Measurements from ENCODE around the gene CYB561. TPM values are rescaled to one million over a fixed set of nuclear protein-coding genes. Genes with fewer than 3 reads are reported as not detected.

The CYB561 gene
- total RNA-seq (ENCODE audit: low replicate concordance), result 34.5 and 85.1 TPM in 2 replicates
- long read RNA-seq, transcript CYB561-201 (6 exons, 3,001 nt), result major isoform, 27 of 43 reads
- long read RNA-seq, partial matches to known transcripts, result 1 of 43 reads
- long read RNA-seq, other reads (novel, unspliced or antisense), result 12 of 43 reads

GRCh38 chr17:63445954-63446752, at the start of gene CYB561:
Gene CYB561 (minus strand): TSS chr17:63446306. CDS start chr17:63437547, 8,759 bp downstream.
- peaks cover 13% of the 10 kb centered on the region for H3K4me1 Mint-ChIP-seq (ENCODE audit: unreplicated experiment)
- H3K27me3 Mint-ChIP-seq, result peaks cover 15% of the 10 kb centered on the region
- H3K27ac Mint-ChIP-seq, result peak within 1 kb of the TSS; percentile 93
- H3K9me3 Mint-ChIP-seq, result no peaks in the 10 kb centered on the region
- H3K4me3 Mint-ChIP-seq, result peak within 1 kb of the TSS; percentile 89
- no peaks in the 10 kb centered on the region for H3K36me3 Mint-ChIP-seq
- peak; percentile 81 for TF ChIP-seq CTCF (conservative IDR thresholded peaks at IDR 0.05)
- peak; percentile 89 for DNase-seq (ENCODE audit: extremely low spot score, unreplicated experiment)

GRCh38 chr17:63495491-63495890, 49.4 kb upstream of the CYB561 start:
- Mint-ChIP-seq H3K36me3 (no peaks in the 10 kb centered on the region), H3K4me3 (no peak overlapping the region), H3K27me3 (peaks cover 12% of the 10 kb centered on the region), H3K9me3 (no peaks in the 10 kb centered on the region), H3K27ac (no peak overlapping the region), H3K4me1 (ENCODE audit: unreplicated experiment) (peaks cover 8% of the 10 kb centered on the region)
- DNase-seq (ENCODE audit: extremely low spot score, unreplicated experiment), result no peak
- TF ChIP-seq CTCF (conservative IDR thresholded peaks at IDR 0.05), result no peak

GRCh38 chr17:63494300-63494928, 48.3 kb upstream of the CYB561 start:
- H3K36me3 Mint-ChIP-seq, result no peaks in the 10 kb centered on the region

GRCh38 chr17:63493411-63493810, 47.3 kb upstream of the CYB561 start:
- H3K4me3 Mint-ChIP-seq, result no peak overlapping the region
- H3K27ac Mint-ChIP-seq, result no peak overlapping the region
- H3K9me3 Mint-ChIP-seq, result no peaks in the 10 kb centered on the region
- H3K4me1 Mint-ChIP-seq (ENCODE audit: unreplicated experiment), result peaks cover 4% of the 10 kb centered on the region
- peaks cover 18% of the 10 kb centered on the region for H3K27me3 Mint-ChIP-seq
- DNase-seq (ENCODE audit: extremely low spot score, unreplicated experiment), result no peak
- H3K36me3 Mint-ChIP-seq, result no peaks in the 10 kb centered on the region
- TF ChIP-seq CTCF (conservative IDR thresholded peaks at IDR 0.05), result no peak

More at GRCh38 chr17:63494300-63494928, 48.3 kb upstream of the CYB561 start:
- no peak for DNase-seq (ENCODE audit: extremely low spot score, unreplicated experiment)
- no peak overlapping the region for H3K27ac Mint-ChIP-seq
- H3K9me3 Mint-ChIP-seq, result no peaks in the 10 kb centered on the region
- H3K27me3 Mint-ChIP-seq, result peaks cover 18% of the 10 kb centered on the region
- no peak overlapping the region for H3K4me3 Mint-ChIP-seq
- no peak for TF ChIP-seq CTCF (conservative IDR thresholded peaks at IDR 0.05)
- H3K4me1 Mint-ChIP-seq (ENCODE audit: unreplicated experiment), result peaks cover 8% of the 10 kb centered on the region

GRCh38 chr17:63492940-63493339, 46.8 kb upstream of the CYB561 start:
- H3K27ac Mint-ChIP-seq, result no peak overlapping the region
- H3K4me3 Mint-ChIP-seq, result no peak overlapping the region
- peaks cover 18% of the 10 kb centered on the region for H3K27me3 Mint-ChIP-seq
- H3K9me3 Mint-ChIP-seq, result no peaks in the 10 kb centered on the region
- DNase-seq (ENCODE audit: extremely low spot score, unreplicated experiment), result no peak
- H3K36me3 Mint-ChIP-seq, result no peaks in the 10 kb centered on the region
- TF ChIP-seq CTCF (conservative IDR thresholded peaks at IDR 0.05), result no peak
- H3K4me1 Mint-ChIP-seq (ENCODE audit: unreplicated experiment), result no peaks in the 10 kb centered on the region

Data from type B pancreatic cell (in vitro differentiated cells).